HG03103 (cell line): ENCODE data around the gene MIEN1.
"Not testable (repeated sequence)": the region's sequence is repeated elsewhere in the genome, so short reads cannot be mapped to it uniquely, and the experiment has no call there.

Experiments
- ATAC-seq: cut with Tn5 transposase; IDR thresholded peaks from one replicate; pipeline ENCODE4 v1.9.1; 2021; ENCODE audit warnings: low read depth; ENCODE audit not compliant: unreplicated experiment

Gene MIEN1

DNA sequence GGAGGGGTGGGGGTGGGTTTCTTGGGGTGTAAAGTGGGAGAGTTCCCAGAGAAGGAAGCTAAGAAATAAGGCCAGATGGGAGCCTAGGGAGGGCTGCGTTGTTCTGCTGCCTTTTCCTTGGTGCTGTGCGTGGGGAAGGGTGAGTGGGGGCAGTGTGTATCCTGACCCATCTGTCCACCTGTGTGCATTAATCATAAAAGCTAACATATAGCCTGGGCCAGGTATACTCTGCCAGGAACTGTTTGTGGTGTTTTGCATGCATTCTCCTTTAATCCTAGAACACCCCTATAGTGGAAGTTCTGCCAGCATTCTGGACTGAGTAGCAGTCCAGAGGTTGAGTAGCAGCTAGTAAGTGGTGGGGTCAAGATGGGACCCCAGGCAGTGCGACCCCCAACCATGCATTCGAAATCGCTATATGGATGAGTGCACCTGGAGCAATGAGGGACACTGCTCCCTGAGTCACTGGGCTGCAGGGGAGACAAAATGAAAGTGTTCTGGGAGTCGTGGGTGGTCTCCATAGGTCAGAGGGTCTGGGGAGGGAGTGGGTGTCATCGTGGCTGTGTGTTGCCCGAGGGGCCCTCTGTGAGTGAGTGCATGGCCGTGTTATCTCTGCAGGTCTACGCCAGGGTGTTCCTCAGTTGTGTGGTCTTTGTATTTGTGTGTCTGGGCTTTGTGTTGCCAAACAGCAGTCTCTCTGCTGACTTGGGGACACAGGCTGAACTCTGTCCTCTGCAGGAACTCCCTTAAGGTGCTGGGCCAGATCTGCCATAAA is 29.1 kb downstream of the MIEN1 start:
- ATAC-seq = no peak

DNA sequence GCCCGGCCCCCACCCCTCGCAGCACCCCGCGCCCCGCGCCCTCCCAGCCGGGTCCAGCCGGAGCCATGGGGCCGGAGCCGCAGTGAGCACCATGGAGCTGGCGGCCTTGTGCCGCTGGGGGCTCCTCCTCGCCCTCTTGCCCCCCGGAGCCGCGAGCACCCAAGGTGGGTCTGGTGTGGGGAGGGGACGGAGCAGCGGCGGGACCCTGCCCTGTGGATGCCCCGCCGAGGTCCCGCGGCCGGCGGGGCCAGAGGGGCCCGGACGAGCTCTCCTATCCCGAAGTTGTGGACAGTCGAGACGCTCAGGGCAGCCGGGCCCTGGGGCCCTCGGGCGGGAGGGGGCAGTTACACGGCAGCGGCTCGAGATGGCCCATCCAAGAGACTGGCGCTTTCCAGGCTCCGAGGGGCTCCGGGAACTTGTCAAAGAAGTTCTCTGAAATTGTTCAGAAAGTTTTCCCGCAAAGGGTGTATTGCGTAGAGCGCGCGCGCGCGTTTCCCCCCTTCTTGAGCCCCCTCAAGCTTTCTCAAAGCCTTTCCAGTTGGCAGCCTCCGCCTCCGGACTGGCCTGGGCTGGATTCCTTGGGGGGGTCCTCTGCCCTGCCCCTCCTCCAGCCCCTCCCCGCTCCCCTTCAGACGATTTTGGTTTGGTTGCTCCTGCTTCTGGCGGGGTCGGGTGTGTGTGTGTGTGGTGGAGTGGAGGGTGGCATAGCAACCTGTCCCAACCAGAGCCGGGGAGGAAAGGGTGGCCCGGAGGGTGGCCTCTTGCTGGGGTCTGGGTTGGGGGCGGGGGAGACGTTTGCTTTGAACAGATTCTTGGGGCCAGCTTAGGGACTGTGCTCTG is 30.0 kb downstream of the MIEN1 start:
- no peak for ATAC-seq

DNA sequence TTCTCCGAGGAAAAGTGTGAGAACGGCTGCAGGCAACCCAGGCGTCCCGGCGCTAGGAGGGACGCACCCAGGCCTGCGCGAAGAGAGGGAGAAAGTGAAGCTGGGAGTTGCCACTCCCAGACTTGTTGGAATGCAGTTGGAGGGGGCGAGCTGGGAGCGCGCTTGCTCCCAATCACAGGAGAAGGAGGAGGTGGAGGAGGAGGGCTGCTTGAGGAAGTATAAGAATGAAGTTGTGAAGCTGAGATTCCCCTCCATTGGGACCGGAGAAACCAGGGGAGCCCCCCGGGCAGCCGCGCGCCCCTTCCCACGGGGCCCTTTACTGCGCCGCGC is 30.5 kb downstream of the MIEN1 start, which contains the start of gene ERBB2:
Gene ERBB2 (plus strand): TSS at position 247 of the 330 bp plus-strand sequence. CDS start 175 bp downstream, outside the sequence.
- ATAC-seq = no peak

DNA sequence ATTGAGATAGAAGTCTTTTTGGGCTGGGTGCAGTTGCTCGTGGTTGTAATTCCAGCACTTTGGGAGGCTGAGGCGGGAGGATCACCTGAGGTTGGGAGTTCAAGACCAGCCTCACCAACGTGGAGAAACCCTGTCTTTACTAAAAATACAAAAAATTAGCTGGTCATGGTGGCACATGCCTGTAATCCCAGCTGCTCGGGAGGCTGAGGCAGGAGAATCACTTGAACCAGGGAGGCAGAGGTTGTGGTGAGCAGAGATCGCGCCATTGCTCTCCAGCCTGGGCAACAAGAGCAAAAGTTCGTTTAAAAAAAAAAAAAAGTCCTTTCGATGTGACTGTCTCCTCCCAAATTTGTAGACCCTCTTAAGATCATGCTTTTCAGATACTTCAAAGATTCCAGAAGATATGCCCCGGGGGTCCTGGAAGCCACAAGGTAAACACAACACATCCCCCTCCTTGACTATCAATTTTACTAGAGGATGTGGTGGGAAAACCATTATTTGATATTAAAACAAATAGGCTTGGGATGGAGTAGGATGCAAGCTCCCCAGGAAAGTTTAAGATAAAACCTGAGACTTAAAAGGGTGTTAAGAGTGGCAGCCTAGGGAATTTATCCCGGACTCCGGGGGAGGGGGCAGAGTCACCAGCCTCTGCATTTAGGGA is 31.0 kb downstream of the MIEN1 start:
- not testable (repeated sequence) for ATAC-seq

DNA sequence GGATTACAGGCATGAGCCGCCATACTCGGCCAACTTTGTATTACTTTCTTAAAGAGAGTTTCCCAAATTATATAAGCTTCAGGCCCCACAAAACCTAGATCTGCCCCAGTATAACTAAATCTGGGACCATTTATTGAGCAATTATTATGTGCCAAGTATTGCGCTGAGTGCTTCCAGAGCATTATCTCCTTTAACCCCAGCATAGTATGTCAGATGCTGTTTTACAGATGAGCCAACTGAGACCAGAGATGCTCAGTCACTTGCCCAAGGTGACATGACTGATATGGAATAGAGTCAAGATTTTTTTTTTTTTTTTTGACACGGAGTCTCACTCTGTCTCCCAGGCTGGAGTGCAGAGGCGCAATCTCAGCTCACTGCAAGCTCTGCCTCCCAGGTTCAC is 32.4 kb downstream of the MIEN1 start:
- no peak for ATAC-seq

DNA sequence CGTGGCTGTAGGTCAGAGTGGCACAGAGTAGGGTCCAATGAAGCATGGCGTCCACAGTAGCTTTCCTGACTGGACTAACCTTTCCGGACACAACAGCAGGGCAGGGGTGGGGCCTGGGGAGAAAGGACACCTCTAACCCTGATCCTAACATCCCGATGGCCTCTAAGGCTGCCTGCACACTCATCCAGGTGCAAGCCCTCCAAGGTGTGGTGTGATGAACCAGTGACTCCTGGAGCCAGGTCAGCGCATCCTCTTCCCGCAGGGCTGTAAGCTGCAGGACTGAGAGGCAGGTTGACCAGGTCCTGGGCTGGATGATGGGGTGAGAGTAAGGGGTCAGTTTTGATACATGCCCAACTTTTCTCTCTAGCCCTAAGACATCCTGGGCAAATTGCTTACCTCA is 33.6 kb downstream of the MIEN1 start:
- no peak for ATAC-seq

DNA sequence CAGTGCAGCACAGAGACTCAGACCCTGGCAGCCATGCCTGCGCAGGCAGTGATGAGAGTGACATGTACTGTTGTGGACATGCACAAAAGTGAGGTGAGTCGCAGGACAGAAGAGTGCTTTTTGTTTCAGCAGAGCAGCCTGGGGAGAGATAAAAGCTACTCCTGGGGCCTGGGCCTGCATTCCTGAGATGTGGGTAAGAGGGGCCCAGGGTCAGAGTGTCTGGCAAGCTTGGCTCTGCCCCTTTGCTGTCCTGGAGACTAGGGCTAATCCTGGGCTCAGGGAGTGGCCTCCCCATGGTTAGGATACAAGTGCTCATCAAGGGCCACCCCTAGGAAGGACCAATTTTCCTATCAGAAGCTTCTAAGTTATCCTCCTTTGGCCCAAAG is 35.2 kb downstream of the MIEN1 start:
- no peak for ATAC-seq

DNA sequence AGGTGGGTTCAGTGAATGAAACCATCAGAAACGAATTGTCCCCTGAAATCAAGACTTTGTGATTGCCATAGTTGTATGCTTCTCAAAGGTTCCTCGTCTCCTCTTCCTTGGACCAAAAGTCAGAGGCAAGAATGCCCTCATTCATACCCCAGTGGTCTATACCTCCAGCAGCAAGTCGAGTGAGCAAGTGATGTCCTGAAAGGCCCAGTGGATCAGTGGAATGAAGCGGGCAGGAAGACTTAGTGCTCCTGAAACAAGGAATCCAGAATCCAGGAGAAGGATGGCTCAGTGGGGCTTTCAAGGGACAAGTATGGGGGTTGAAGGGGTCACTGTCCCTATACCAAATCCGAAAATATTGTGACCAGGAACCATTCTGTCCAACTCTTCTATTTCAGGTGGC is 35.7 kb downstream of the MIEN1 start:
- ATAC-seq = no peak

DNA sequence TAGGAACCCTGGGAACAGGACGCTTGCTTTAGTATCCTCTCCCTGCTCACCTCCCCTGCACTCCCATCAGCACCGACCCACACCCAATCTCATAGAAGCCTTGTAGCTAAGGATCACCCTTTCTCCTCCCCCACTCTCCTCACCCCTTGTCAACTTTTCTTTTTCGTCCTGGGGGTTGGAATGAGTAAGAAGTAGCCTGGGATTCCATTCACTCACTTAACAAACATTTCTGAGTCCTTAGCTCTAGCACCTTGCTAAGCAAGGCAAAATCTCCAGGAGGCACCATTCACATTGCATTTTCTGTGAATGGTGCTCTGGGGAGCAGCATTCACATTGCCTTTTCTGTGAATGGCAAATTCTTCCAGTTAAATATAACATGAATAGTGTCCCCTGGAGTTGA is 41.4 kb downstream of the MIEN1 start:
- ATAC-seq = no peak

DNA sequence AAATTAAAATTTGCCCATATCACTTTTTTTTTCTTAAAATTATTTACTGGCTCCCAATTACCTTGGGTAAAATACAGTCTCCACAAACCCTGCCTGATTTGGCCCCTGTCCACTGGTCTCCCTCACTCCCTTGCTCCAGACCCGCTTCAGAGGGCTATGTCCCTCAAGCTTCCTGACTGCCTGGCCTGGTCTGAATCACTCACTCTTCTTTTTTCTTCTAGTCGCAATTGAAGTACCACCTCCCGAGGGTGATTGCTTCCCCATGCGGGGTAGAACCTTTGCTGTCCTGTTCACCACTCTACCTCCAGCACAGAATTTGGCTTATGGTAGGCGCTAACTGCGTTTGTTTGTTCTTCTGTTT is 41.9 kb downstream of the MIEN1 start:
- ATAC-seq = no peak

DNA sequence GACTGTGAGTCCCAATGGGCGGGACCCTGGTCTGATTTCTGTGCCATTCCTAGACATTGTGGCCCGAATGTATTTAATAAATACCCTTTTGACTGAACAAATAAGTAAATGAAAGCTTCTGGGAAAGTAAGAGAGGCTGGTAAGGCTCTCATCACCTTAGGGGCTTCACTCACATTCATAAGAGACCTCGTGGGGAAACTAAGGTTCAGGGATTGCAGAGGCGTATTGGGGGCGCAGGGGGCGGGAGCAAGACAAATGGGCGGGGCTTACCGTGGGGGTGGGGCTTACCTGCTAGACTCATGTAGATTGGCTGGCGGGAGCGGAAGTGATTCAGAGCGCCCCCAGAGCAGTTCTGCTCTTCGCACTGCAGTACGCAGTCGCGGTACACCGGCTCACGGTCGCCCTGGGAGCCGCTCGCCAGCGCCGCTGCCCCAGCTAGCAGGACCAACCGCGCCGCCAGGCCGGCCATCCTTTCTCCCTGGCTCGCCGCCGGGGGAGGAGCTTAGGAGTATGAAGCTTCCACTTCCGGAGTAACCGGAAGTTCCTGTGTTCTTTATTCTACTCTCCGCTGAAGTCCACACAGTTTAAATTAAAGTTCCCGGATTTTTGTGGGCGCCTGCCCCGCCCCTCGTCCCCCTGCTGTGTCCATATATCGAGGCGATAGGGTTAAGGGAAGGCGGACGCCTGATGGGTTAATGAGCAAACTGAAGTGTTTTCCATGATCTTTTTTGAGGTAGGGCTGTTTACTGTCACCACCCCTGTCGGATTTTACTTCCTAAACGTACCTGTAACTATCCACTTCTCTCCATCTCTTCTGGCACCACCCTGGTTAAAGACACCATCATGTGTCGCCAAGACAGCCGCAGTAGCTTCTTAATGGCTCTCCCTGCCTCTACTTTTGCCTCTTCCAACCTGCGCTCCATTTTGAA is 42.5 kb downstream of the MIEN1 start, which contains the start of gene PGAP3:
Gene PGAP3 (minus strand): TSS at position 512 of the 929 bp plus-strand sequence. CDS start 43 bp downstream, at position 469.
- ATAC-seq = peak; percentile 68

DNA sequence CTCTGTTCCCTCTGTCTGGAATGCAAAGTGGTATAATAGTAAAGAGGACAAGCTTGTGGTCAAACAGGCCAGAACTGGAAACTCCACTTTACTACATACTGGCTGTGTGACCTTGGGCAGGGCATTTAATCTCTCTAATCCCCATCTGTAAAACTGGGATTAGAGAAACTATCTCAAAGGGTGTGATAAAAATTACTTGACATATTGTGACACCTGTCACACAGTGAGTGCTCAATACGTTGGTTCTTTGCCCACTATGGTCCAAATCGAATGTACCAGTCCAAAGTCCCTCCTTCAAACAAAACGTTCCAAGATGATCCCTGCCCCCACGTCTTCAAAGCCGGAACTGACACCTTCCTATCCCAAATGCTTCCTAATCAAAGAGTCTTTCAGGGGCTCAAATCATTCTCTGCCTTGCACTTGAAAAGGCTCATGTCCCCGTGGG is 43.2 kb downstream of the MIEN1 start:
- ATAC-seq = no peak

DNA sequence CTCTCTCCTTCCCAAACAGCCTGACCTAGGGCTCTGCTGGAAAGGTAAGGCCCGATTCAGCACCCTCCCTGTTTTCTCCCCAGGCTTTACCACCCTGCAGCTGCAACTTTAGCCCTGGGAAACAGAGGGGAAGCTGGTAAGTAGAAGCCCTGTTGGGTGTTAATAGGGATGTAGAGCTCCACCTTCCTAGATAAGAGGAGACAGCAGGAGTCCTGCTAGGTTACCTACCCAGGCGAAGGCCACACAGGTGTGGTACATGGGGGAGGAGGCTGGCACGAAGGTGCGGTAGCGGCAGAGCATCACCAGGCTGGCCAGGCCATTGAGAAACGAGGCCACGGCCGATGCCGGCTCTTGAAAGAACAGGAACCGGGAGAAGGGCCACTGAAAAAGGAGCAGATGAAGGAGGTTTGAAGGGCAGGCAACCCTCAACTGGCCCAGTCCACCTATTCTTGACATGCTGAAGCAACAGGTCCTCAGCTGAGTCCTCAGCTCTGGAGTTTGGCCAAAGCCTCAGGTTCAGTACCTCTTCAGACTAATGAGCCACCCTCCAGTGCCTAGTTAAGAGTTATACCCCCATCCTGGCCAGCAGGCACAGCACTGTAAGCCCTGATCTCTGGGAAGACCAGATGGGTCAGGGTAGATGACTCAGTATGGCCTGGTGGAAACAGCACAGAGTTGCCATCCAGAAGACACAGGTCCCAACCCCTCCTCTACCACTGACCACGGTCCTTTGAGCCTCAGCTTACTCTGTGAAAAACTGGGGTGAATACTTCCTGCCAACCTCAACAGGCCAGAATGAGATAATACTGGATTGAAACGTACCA is 45.8 kb downstream of the MIEN1 start:
- no peak for ATAC-seq

DNA sequence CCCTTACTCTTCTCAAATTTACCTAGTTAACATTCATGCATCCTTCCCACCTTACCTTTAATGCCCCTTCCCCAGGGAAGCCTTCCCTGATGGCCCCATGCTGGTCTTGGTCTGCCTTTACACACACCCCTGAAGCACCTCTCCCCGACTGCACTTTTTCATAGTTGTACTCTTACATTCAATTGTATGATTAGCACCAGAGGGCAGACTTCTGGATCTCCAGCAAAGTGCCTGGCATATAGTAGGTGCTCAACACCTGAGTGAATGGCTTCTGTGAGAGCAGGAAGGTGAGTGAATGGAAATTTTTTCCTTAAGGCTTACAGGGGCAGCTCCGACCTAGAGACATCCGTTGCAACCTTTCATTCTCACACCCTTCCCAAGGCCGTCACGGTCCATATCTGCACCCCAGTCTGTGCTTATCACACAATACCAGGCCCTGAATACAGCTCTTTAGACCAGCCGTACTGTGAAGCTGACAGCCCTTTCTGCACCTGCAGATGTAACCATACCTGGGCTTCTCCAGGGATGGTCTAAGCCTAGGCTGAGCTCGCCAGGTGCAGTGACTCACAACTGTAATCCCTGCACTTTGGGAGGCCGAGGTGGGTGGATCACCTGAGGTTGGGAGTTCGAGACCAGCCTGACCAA is 46.9 kb downstream of the MIEN1 start:
- ATAC-seq = no peak

DNA sequence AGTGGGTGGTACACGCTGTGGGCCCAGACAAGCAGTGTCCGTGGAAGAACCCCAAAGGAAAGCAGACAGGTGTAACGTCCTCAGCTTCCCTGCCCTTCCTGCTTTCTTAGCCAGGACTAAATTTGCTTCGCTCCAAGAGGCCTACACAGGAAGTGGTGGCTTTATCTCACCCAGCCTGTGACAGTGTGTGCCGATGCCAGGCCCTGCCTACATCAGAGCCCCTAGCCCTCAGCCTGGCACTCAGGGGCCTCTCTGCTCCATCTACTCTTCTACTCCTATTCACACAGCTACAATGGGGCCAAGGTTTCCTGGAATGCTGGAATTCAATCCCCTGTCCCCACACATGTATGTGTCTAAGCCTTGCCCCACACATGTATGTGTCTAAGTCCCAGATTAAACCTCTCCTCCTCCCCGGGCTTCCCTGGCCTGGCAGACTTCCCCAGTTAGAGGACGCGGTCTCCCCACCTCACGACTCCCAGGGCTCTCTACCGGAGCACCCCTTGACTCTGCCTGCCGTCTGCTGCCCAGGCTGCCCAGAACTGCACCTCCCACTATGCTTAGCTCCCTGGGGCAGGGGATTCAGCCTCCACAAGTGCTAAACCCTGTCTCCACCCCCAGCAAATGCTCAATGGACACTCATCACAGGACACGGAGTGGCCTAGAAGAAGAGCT is 50.7 kb downstream of the MIEN1 start:
- ATAC-seq = no peak
